HG03521 (cell line): ENCODE results near the gene MAGEA2.
"Not testable (repeated sequence)": the region's sequence is repeated elsewhere in the genome, so short reads cannot be mapped to it uniquely, and the experiment has no call there.

Source experiments
- ATAC-seq: cut with Tn5 transposase; IDR thresholded peaks from one replicate; pipeline ENCODE4 v1.9.1; 2021; ENCODE audit warnings: mild to moderate bottlenecking, moderate library complexity; ENCODE audit not compliant: unreplicated experiment

Gene MAGEA2

GRCh38 chrX:152709173-152709572, 44.5 kb downstream of the MAGEA2 start, which contains the start of gene CSAG2:
TSS of gene CSAG2 (minus strand) at chrX:152709273. CDS start at chrX:152709112, 161 bp downstream.
- not testable (repeated sequence) for ATAC-seq

- not testable (repeated sequence) for ATAC-seq
Measured at GRCh38 chrX:152706500-152706899, 47.1 kb downstream of the MAGEA2 start.

- ATAC-seq, result not testable (repeated sequence)
Measured at GRCh38 chrX:152700390-152700789, 53.3 kb downstream of the MAGEA2 start.
